ENCODE data around the gene ATOH8.

GRCh38 chr2:85831735-85832134 lies 77.9 kb downstream of the ATOH8 start:
- TF ChIP-seq POLR2AphosphoS5 (IDR thresholded peaks at IDR 0.05) = no peak
- TF ChIP-seq CTCF (IDR thresholded peaks at IDR 0.05) = no peak
- TF ChIP-seq POLR2A (IDR thresholded peaks at IDR 0.05) = no peak

Measured in prostate gland (tissue), 2 donors.